ENCODE results near the gene ZNF600.
"Not testable (repeated sequence)": the region's sequence is repeated elsewhere in the genome, so short reads cannot be mapped to it uniquely, and the experiment has no call there.

ZNF600 gene

GRCh38 chr19:52741371-52741770 lies 45.2 kb downstream of the ZNF600 start:
- DNase-seq: not testable (repeated sequence)

GRCh38 chr19:52739576-52739975 lies 47.0 kb downstream of the ZNF600 start:
- no peak for DNase-seq

- DNase-seq: peak; percentile 11
Observed at GRCh38 chr19:52735734-52736133, 50.9 kb downstream of the ZNF600 start.

GRCh38 chr19:52734893-52735661 lies 51.5 kb downstream of the ZNF600 start, which contains the start of gene ZNF611:
TSS of gene ZNF611 (minus strand) at chr19:52735044. CDS start at chr19:52715894, 19,150 bp downstream.
- DNase-seq: peak; percentile 78

- DNase-seq: no peak
Observed at GRCh38 chr19:52734331-52734892, 52.2 kb downstream of the ZNF600 start.

GRCh38 chr19:52726051-52726450 lies 60.5 kb downstream of the ZNF600 start:
- DNase-seq: not testable (repeated sequence)

GRCh38 chr19:52725528-52725961 lies 61.0 kb downstream of the ZNF600 start:
- DNase-seq: no peak

GRCh38 chr19:52724701-52725514 lies 61.7 kb downstream of the ZNF600 start:
- DNase-seq: no peak

GRCh38 chr19:52723907-52724598 lies 62.5 kb downstream of the ZNF600 start:
- DNase-seq: not testable (repeated sequence)

GRCh38 chr19:52722062-52723003 lies 64.3 kb downstream of the ZNF600 start:
- no peak for DNase-seq

- not testable (repeated sequence) for DNase-seq
Observed at GRCh38 chr19:52720541-52720940, 66.0 kb downstream of the ZNF600 start.

GRCh38 chr19:52716522-52716921 lies 70.1 kb downstream of the ZNF600 start:
- DNase-seq: no peak

GRCh38 chr19:52715902-52716301 lies 70.7 kb downstream of the ZNF600 start:
- not testable (repeated sequence) for DNase-seq

GRCh38 chr19:52715330-52715729 lies 71.3 kb downstream of the ZNF600 start:
- DNase-seq: not testable (repeated sequence)
